ENCODE data around the gene ETV1. TPM values are rescaled to one million over a fixed set of nuclear protein-coding genes. Genes with fewer than 3 reads are reported as not detected.

The ETV1 gene
- total and polyA plus RNA-seq, 2 of the 4 experiments (the other 2 are of a cell fraction): 8.6 to 21.1 TPM

DNA sequence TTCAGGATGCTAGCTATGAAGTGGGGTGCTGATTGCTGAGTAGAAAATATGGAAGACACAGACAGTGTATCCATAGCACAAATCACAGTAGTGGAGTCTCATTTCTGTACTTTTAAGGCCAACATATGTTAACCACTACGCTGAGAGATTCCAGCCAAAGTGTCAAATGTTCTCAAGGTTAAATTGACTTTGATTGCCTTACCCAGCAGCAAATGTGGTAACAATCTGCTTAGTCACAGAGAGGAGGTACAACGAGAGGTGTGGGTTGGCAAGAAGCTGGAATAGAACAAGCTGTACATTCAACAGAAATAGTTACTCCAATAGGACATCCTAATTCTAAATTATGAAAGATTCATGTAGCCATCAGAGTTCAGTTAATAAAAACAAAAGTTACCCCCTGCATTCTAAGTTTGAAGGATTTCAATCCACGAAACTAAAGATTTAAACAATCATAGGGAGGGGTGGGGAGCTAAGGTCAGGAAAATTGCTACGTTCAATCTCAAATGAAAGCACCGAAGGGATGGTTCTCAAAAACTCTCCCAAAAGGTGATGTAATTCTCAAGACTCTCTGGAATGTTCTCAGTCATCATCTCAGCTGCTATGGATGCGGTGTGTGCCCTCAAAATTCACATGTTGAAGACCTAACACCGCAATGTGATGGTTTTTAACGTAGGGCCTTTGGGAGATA, 137.0 kb downstream of the ETV1 start:
- no peak overlapping the region for H2AK9ac ChIP-seq (replicated peaks; ENCODE audit: low read depth, low read length, poor library complexity)
- no TSS peak for BruUV-seq (replicated peaks)
- no peaks in the 10 kb centered on the region for H3K9me3 ChIP-seq (ENCODE audit: control insufficient read depth, insufficient read depth, low read length)
- intact Hi-C loops (cut with micrococcal nuclease) (no loop called here), dilution Hi-C loops (cut with HindIII; ENCODE audit: low sequenced_read_pairs, unreplicated experiment) (no loop called here), in situ Hi-C loops (cut with MboI; ENCODE audit: low sequenced_read_pairs) (no loop called here)
- H3K14ac ChIP-seq (replicated peaks; ENCODE audit: low read depth, low read length): peak overlapping the region; percentile 43; the same call in 1 of the 2 replicates
- peak overlapping the region; percentile 62 for H2BK120ac ChIP-seq (ENCODE audit: low read depth, low read length)
- H3K9me1 ChIP-seq (ENCODE audit: insufficient read depth, low read length): peaks cover 4% of the 10 kb centered on the region
- H3K4me2 ChIP-seq (ENCODE audit: low read depth, low read length): no peak overlapping the region
- ChIA-PET POLR2A (ENCODE audit: unreplicated experiment) (no interaction called here), CTCF (interaction anchor here (0.6 to 1.2 kb wide), 3 partner anchors 9 to 136 kb away, joined by 3 to 4 read pairs (median 4); no protein-coding TSS in a partner anchor)
- no peak overlapping the region for H3K56ac ChIP-seq (ENCODE audit: extremely low read depth, insufficient read depth, low read length)
- ATAC-seq (ENCODE audit: low read depth): no peak
- no peak overlapping the region for H3K9ac ChIP-seq (ENCODE audit: low read depth, low read length)
- no peak overlapping the region for H2AFZ ChIP-seq (replicated peaks; ENCODE audit: low read length, poor library complexity)
- peak overlapping the region in 1 of 2 experiments; percentile 39; a peak in 2 of 4 replicates for H4K8ac ChIP-seq (ENCODE audit: low read depth in 2 of 2, low read length in 2 of 2)
- no peak overlapping the region for H3K27ac ChIP-seq (ENCODE audit: insufficient read depth, low read length)
- H3K18ac ChIP-seq (ENCODE audit: low read depth, low read length): peak overlapping the region; percentile 38; the same call in 1 of the 2 replicates
- peak overlapping the region; percentile 76 for H3K4ac ChIP-seq (ENCODE audit: low read depth, low read length)
- no peak overlapping the region for H3K23ac ChIP-seq (ENCODE audit: low read depth, low read length)
- no peak overlapping the region for H3K4me3 ChIP-seq (ENCODE audit: insufficient read depth, low read depth, low read length)
- no peak overlapping the region for H4K5ac ChIP-seq (ENCODE audit: low read depth, low read length)
- H2BK15ac ChIP-seq (ENCODE audit: low read depth, low read length): peak overlapping the region; percentile 59; the same call in 2 of the 3 replicates
- WGBS, 2 experiments (ENCODE audit: extremely low coverage in 2 of 2, insufficient read length in 1 of 2): 94% methylated on average over 3 of the region's 8 CpGs; no CpG with 5 or more reads in 1 of the 2 experiments
- H3K36me3 ChIP-seq (ENCODE audit: control insufficient read depth, insufficient read depth, low read length): no peaks in the 10 kb centered on the region
- DNase-seq: no peak
- H3K79me1 ChIP-seq (ENCODE audit: low read depth in 1 of 2, low read length in 2 of 2): no peaks in the 10 kb centered on the region
- no peaks in the 10 kb centered on the region for H4K20me1 ChIP-seq (ENCODE audit: insufficient read depth, low read length)
- H2BK5ac ChIP-seq (ENCODE audit: low read depth, low read length, poor library complexity, severe bottlenecking): peak overlapping the region; percentile 31
- H4K91ac ChIP-seq (ENCODE audit: insufficient read depth, low read depth, low read length): no peak overlapping the region
- H2AK5ac ChIP-seq (ENCODE audit: low read depth, low read length): peak overlapping the region; percentile 55
- no peaks in the 10 kb centered on the region for H3K27me3 ChIP-seq (ENCODE audit: control insufficient read depth, insufficient read depth, low read length)
- H3K4me1 ChIP-seq (ENCODE audit: control insufficient read depth, insufficient read depth, low read length): peaks cover 10% of the 10 kb centered on the region
- H2BK20ac ChIP-seq (ENCODE audit: low read depth, low read length): peak overlapping the region; percentile 58
- no peak for TF ChIP-seq CTCF (conservative IDR thresholded peaks at IDR 0.05; ENCODE audit: low read depth, low read length)
- no peak for TF ChIP-seq POLR2A (IDR thresholded peaks at IDR 0.05; ENCODE audit: low read depth, low read length)
- no peak for TF ChIP-seq USF2 (IDR thresholded peaks at IDR 0.05; ENCODE audit: low read depth, low read length)
- no peak for TF ChIP-seq MAFK (IDR thresholded peaks at IDR 0.05; ENCODE audit: low read depth, low read length)
- no peak for TF ChIP-seq RAD21 (IDR thresholded peaks at IDR 0.05; ENCODE audit: low read length)
- no peak for TF ChIP-seq BHLHE40 (IDR thresholded peaks at IDR 0.05; ENCODE audit: low read depth, low read length)
- no peak for TF ChIP-seq MXI1 (IDR thresholded peaks at IDR 0.05; ENCODE audit: borderline replicate concordance, low read depth, low read length)
- no peak for TF ChIP-seq SMC3 (IDR thresholded peaks at IDR 0.05; ENCODE audit: low read depth, low read length)
- TF ChIP-seq FOS (IDR thresholded peaks at IDR 0.05; ENCODE audit: low read depth, low read length): no peak
- no peak for TF ChIP-seq RFX5 (IDR thresholded peaks at IDR 0.05; ENCODE audit: low read depth, low read length)
- no peak for TF ChIP-seq CHD1 (IDR thresholded peaks at IDR 0.05; ENCODE audit: low read depth, low read length)
- no peak for TF ChIP-seq MAZ (IDR thresholded peaks at IDR 0.05; ENCODE audit: borderline replicate concordance, low read depth, low read length)
- no peak for TF ChIP-seq NFE2L2 (IDR thresholded peaks at IDR 0.05; ENCODE audit: low read depth, low read length)
- TF ChIP-seq CEBPB (IDR thresholded peaks at IDR 0.05; ENCODE audit: low read depth, low read length): no peak
- TF ChIP-seq RCOR1 (IDR thresholded peaks at IDR 0.05; ENCODE audit: insufficient replicate concordance, low read length): no peak
